Coronary artery (tissue), 2 donors: Measurements from ENCODE around the gene UBE2D2.
"Not testable (repeated sequence)": the region's sequence is repeated elsewhere in the genome, so short reads cannot be mapped to it uniquely, and the experiment has no call there.

Source experiments
- DNase-seq: peaks from one replicate; pipeline ENCODE4 v3.0.0-alpha.2; 2017; ENCODE audit warnings: low spot score
- H3K27ac ChIP-seq, 2 donors: fragments of 200-600 bp; sonication (generic); one replicate each; pipeline ENCODE4 v1.5.1; 2016 to 2019
- H3K4me3 ChIP-seq: fragments of 200-600 bp; sonication (generic); 2 replicates; pipeline ENCODE4 v1.5.1; 2016; ENCODE audit warnings: mild to moderate bottlenecking, moderate library complexity
- TF ChIP-seq, protein P1 (sequence below): fragments of 200-600 bp; sonication (generic); IDR thresholded peaks from one replicate; pipeline ENCODE4 v1.5.1; 2019; ENCODE audit warnings: antibody characterized with exemption

The UBE2D2 gene

DNA sequence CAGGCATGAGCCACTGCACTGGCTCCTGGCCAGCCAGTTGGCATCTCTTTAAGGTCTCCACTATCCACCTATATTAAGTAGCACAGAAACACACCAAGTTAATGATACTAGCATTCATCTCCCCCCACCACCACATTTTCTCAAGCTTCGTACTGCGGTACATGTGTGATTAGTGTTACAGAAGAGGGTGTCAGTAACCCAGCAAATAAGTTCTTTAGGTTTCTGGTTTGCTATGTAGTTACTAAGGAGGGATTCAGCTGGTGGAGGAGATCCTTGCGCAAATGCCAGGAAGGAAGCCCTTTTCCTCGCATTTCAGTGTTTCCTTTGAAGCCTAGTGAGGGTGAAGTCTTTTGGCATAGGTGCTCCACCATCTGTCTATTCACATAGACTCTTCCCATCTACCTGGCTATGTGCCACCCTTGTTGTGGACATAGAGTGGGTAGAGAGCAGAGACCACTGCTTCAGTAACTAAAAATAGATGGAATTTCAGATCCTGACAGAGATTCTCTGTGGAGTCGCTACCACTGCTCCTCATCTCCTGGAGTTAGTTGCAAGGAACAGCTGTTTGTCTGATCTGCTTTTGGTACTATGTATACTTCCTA, 16.7 kb downstream of the UBE2D2 start:
- Histone ChIP-seq H3K4me3 (no peak overlapping the region), H3K27ac (no peak overlapping the region)
- TF ChIP-seq, protein P1, sequence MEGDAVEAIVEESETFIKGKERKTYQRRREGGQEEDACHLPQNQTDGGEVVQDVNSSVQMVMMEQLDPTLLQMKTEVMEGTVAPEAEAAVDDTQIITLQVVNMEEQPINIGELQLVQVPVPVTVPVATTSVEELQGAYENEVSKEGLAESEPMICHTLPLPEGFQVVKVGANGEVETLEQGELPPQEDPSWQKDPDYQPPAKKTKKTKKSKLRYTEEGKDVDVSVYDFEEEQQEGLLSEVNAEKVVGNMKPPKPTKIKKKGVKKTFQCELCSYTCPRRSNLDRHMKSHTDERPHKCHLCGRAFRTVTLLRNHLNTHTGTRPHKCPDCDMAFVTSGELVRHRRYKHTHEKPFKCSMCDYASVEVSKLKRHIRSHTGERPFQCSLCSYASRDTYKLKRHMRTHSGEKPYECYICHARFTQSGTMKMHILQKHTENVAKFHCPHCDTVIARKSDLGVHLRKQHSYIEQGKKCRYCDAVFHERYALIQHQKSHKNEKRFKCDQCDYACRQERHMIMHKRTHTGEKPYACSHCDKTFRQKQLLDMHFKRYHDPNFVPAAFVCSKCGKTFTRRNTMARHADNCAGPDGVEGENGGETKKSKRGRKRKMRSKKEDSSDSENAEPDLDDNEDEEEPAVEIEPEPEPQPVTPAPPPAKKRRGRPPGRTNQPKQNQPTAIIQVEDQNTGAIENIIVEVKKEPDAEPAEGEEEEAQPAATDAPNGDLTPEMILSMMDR, result no peak
- no peak for DNase-seq

DNA sequence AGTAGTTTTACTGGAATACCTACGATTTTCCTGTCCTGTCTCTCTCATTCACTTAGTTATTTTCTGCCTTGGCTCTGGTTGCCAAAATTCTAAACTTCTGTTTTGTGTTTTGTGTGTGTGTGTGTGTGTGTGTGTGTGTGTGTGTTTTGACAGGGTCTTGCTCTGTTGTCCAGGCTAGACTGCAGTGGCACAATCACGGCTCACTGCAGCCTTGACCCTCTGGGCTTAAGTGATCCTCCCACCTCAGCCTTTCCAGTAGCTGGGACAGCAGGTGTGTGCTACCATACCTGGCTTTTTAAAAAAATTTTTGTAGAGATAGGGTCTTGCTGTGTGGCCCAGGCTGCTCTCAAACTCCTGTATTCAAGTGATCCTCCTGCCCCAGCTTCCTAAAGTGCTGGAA, 17.2 kb downstream of the UBE2D2 start:
- H3K4me3 ChIP-seq, result no peak overlapping the region
- no peak overlapping the region for H3K27ac ChIP-seq
- DNase-seq, result no peak
- TF ChIP-seq, protein P1, result no peak

DNA sequence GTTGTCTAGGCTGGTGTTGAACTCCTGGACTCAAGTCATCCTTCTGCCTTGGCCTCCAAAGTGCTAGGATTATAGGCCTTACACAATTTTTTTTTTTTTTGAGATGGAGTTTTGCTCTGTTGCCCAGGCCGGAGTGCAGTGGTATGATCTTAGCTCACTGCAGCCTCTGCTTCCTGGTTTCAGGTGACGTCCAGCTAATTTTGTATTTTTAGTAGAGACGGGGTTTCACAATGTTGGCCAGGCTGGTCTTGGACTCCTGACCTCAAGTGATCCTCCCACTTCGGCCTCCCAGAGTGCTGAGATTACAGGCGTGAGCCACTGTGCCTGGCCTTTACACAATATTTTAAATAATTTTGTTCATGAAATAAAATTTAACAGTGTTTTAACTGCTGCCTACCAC, 21.0 kb downstream of the UBE2D2 start:
- H3K4me3 ChIP-seq, H3K27ac ChIP-seq, DNase-seq: not testable (repeated sequence)

DNA sequence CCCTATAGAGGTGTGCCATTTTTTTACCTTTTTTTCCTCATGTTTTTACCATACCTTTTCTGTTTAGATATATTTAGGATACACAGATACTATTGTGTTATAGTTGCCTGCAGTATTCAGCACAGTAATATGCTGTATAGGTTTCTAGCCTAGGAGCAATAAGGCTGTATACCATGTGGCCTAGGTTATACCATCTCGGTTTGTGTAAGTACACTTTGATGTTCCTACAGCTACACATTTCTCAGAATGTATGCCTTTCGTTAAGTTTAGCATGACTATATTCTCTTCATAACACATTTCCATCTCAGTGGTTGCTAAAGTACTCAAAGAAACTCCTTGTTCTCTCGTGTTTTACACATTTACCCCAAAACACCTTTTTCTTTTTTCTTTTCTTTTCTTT, 23.0 kb downstream of the UBE2D2 start:
- no peak for DNase-seq
- H3K27ac ChIP-seq, result no peak overlapping the region
- no peak overlapping the region for H3K4me3 ChIP-seq
- TF ChIP-seq, protein P1, result no peak

DNA sequence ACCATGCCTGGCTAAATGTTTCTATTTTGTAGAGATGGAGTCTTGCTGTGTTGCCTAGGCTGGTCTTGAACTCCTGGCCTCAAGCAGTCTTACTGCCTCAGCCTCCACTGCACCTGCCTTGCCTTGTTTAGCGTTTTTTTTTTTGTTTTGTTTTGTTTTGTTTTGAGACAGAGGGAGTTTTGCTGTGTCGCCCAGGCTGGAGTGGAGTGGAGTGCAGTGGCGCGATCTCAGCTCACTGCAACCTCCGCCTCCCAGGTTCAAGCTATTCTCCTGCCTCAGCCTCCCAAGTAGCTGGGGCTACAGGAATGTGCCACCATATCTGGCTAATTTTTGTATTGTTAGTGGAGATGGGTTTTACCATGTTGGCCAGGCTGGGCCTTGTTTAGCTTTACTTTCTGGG, 27.0 kb downstream of the UBE2D2 start:
- not testable (repeated sequence) for H3K4me3 ChIP-seq, H3K27ac ChIP-seq, DNase-seq

DNA sequence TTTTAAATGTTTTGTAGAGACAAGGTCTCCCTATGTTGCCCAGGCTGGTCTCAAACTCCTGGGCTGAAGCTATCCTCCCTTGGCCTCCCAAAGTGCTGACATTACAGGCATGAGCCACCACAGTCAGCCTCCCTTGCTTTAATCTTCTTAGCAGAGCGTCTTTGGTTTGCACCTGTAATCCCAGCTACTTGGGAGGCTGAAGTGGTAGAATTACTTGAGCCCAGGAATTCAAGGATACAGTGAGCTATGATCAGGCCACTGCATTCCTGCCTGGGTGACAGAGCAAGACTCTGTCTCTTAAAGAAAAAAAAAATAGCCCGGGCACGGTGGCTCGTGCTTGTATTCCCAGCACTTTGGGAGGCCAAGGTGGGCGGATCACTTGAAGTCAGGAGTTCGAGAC, 27.8 kb downstream of the UBE2D2 start:
- Histone ChIP-seq H3K4me3 (no peak overlapping the region), H3K27ac (no peak overlapping the region)
- no peak for DNase-seq
- TF ChIP-seq, protein P1, result no peak

DNA sequence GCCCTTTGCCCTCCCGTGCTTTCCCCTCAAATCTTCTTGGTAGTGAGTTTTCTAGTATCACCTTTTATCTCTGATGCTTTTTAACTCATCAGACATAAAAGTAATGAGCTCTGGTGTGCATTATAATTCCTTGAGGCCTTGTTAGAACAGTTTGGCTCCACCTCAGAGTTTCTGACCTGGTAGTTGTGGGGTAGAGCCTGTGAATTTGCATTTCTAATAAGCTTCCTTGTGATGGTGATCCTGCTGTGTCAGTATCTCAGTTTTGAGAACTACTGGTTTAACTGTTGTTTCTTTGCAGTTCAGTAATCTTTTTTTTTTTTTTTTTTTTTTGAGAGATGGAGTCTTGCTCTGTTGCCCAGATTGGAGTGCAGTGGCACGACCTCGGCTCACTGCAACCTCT, 31.1 kb downstream of the UBE2D2 start:
- Histone ChIP-seq H3K4me3 (no peak overlapping the region), H3K27ac (no peak overlapping the region)
- TF ChIP-seq, protein P1, result no peak
- no peak for DNase-seq

DNA sequence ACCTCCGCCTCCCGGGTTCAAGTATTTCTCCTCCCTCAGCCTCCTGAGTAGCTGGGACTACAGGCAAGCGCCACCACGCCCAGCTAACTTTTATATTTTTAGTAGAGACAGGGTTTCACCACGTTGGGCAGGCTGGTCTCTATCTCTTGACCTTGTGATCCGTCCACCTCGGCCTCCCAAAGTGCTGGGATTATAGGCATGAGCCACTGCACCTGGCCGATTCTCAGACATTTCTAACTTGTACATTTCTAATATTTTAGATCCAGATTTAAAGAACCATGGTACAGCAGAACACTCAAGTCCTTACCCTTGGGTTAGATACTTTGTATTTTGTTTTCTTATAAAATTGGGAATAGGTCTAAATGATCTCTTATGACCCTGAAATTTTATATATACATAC, 31.9 kb downstream of the UBE2D2 start:
- not testable (repeated sequence) for H3K27ac ChIP-seq, DNase-seq

DNA sequence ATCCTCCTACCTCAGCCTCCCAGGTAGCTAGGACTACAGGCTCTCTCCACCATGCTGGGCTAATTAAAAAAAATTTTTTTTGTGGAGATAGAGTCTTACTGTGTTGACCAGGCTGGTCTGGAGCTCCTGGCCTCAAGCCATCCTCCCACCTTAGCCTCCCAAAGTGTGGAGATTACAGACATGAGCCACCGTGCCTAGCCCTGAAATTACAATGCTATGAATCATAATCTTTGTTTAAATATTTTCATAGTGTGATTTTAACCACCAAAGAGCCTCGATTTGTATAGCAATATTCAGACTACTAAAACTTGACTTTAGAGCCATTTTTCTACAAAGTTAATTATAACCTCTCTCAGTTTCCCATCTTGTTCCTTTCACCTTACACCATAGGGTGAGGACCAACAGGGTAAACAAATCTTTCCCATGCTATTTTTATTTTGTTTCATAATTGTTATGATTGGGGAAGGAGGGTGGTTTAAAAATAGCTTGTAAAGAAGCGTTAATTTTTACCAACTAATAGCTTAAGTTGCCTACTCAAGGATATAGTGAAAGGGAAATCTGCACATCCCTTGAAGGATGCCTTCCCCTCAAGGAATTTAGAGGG, 32.7 kb downstream of the UBE2D2 start:
- Histone ChIP-seq H3K27ac (no peak overlapping the region), H3K4me3 (no peak overlapping the region)
- TF ChIP-seq, protein P1, result no peak
- DNase-seq, result no peak

More for the DNA sequence above, 31.9 kb downstream of the UBE2D2 start:
- H3K4me3 ChIP-seq, result not testable (repeated sequence)
